Activated B cell treated with CpG ODN at 0.5 μM for 24 hours (primary cell): Measurements from ENCODE around the gene APOL4. TPM values are rescaled to one million over a fixed set of nuclear protein-coding genes. Genes with fewer than 3 reads are reported as not detected.
"Not testable (repeated sequence)": the region's sequence is repeated elsewhere in the genome, so short reads cannot be mapped to it uniquely, and the experiment has no call there.

ENCODE experiments used
- ATAC-seq: fragments of 200-7000 bp; cut with Tn5 transposase; one replicate; pipeline ENCODE4 v1.10.0; 2021; ENCODE audit warnings: low read depth, mild to moderate bottlenecking, moderate library complexity
- CTCF ChIA-PET: fragments of 350-600 bp; sonication (Branson Sonifier 250); formaldehyde crosslinking; loops from one replicate; lab custom pipeline; 2021; ENCODE audit warnings: antibody characterized with exemption; lab: Charles Lee
- POLR2A ChIA-PET: fragments of 350-600 bp; sonication (Branson Sonifier 250); formaldehyde crosslinking; loops from one replicate; lab custom pipeline; 2021; ENCODE audit warnings: antibody characterized with exemption; lab: Charles Lee
- DNase-seq: peaks from one replicate; pipeline ENCODE4 v3.0.0; 2022
- H3K27ac Mint-ChIP-seq: one replicate; pipeline ENCODE4 v1.8.0; 2020; ENCODE audit warnings: mixed read lengths
- H3K27me3 Mint-ChIP-seq: one replicate; pipeline ENCODE4 v1.8.0; 2021; ENCODE audit warnings: mixed read lengths
- H3K36me3 Mint-ChIP-seq: one replicate; pipeline ENCODE4 v1.8.0; 2021; ENCODE audit warnings: low read depth, mixed read lengths
- H3K4me1 Mint-ChIP-seq: one replicate; pipeline ENCODE4 v1.8.0; 2021; ENCODE audit warnings: mixed read lengths
- H3K4me3 Mint-ChIP-seq: one replicate; pipeline ENCODE4 v1.8.0; 2020; ENCODE audit warnings: mild to moderate bottlenecking, mixed read lengths
- H3K9me3 Mint-ChIP-seq: one replicate; pipeline ENCODE4 v1.8.0; 2020; ENCODE audit warnings: mixed read lengths
- intact Hi-C: fragments of 100-400 bp; cut with micrococcal nuclease; formaldehyde crosslinking; loops from one replicate; pipeline ENCODE4 v1.15.1; 2024
- total RNA-seq: library from RNA; stranded (reverse); gene quantifications from 2 replicates; pipeline ENCODE4 v1.2.3, GENCODE V29; 2022
- TF ChIP-seq, protein P1 (sequence below): fragments of 200-600 bp; IDR thresholded peaks from one replicate; pipeline ENCODE4 v1.8.0; 2022; ENCODE audit warnings: antibody characterized with exemption, mild to moderate bottlenecking

APOL4 gene
- total RNA-seq, 1 donor from 2014 or later = not detected

DNA sequence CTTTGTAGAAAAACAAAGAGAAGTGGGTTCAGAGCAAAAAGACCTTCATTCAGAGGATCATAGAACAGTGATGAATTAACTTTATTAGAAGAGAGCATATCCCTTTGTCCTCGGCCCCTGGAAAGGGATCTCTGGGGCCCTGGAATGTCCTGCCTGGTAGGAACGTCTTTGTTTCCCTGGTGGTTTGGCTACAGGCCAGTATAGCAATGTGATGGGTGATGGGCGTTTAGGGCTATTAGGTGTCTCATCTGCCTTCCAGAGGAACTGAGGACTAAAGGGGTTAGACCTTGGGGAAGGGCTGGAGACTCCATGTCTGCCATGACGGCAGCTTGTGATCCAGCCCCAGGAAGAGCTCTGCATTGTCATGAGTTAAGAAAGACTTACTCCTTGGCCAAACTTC lies 9.1 kb downstream of the APOL4 start:
- Mint-ChIP-seq H3K9me3 (no peaks in the 10 kb centered on the region), H3K4me3 (no peak overlapping the region), H3K27ac (no peak overlapping the region), H3K4me1 (peaks cover 6% of the 10 kb centered on the region), H3K27me3 (peaks cover 3% of the 10 kb centered on the region), H3K36me3 (no peaks in the 10 kb centered on the region)
- TF ChIP-seq, protein P1, sequence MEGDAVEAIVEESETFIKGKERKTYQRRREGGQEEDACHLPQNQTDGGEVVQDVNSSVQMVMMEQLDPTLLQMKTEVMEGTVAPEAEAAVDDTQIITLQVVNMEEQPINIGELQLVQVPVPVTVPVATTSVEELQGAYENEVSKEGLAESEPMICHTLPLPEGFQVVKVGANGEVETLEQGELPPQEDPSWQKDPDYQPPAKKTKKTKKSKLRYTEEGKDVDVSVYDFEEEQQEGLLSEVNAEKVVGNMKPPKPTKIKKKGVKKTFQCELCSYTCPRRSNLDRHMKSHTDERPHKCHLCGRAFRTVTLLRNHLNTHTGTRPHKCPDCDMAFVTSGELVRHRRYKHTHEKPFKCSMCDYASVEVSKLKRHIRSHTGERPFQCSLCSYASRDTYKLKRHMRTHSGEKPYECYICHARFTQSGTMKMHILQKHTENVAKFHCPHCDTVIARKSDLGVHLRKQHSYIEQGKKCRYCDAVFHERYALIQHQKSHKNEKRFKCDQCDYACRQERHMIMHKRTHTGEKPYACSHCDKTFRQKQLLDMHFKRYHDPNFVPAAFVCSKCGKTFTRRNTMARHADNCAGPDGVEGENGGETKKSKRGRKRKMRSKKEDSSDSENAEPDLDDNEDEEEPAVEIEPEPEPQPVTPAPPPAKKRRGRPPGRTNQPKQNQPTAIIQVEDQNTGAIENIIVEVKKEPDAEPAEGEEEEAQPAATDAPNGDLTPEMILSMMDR = no peak
- ATAC-seq (no peak), DNase-seq (no peak)
- intact Hi-C loops = no loop called here
- CTCF ChIA-PET = interaction anchor here (1.2 kb wide), 1 partner anchor 86 kb away, joined by 3 read pairs; no protein-coding TSS in a partner anchor
- POLR2A ChIA-PET = no interaction called here

DNA sequence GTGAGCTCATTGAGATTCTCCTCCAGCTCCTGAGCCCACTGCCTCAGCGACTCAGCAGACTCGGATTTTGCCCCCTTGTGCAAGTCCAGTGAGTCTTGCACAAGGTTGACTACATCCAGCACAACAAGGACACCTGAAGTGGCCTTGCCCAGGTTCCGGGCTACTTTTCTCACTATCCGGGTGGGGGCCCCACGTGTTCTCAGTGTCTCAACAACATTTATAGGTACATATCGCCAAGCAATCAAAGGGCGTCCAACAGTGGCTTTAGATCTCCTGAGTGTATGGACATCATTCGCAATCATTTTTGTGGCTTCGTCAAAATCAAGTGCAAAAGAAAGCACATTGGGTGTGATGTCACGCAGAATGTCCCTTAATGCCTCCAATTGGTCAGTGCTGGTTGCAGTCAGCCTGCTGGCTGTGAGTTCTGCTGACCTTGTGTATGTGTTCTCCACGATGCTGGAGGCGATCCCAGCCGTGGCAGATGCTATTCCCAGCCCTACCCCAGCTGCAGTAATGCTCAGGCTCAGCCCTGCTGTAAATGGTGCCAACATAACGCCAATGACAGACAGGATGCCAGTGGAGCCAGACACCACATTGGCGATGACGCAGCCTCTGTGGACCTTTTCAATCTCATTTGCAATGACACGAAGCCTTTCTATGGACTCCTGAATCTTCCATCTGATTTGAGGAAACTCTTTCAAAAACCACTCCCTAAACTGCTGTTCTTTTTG lies 10.3 kb downstream of the APOL4 start:
- no peak overlapping the region for H3K27ac Mint-ChIP-seq
- H3K4me1 Mint-ChIP-seq = no peaks in the 10 kb centered on the region
- peaks cover 3% of the 10 kb centered on the region for H3K27me3 Mint-ChIP-seq
- no peaks in the 10 kb centered on the region for H3K36me3 Mint-ChIP-seq
- no peaks in the 10 kb centered on the region for H3K9me3 Mint-ChIP-seq
- POLR2A ChIA-PET = no interaction called here
- TF ChIP-seq, protein P1 = no peak
- intact Hi-C loops = no loop called here
- CTCF ChIA-PET = no interaction called here
- no peak overlapping the region for H3K4me3 Mint-ChIP-seq
- no peak for DNase-seq
- no peak for ATAC-seq

DNA sequence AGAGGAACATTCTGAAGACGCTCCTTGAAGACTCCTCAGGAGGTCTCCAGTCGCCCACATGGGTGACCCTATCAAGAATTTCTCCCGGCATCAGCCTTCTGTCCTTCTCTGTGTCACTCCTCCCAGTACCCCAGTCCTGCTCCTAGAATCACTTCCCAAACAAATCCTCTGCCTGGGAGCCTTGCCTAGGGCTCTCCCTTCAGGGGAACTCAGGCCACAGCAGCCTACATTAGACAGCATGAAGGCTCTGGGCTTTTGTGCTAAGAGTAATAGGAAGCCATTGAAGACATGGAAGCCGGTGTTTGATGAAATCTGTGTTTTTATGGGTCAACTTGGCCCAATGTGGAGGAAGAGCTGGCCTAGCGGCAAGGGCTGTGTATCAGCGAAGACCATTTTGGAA lies 13.7 kb downstream of the APOL4 start:
- POLR2A ChIA-PET, H3K27me3 Mint-ChIP-seq, H3K9me3 Mint-ChIP-seq, H3K36me3 Mint-ChIP-seq, H3K27ac Mint-ChIP-seq, intact Hi-C loops, ATAC-seq, CTCF ChIA-PET, DNase-seq, H3K4me3 Mint-ChIP-seq, H3K4me1 Mint-ChIP-seq: not testable (repeated sequence)

DNA sequence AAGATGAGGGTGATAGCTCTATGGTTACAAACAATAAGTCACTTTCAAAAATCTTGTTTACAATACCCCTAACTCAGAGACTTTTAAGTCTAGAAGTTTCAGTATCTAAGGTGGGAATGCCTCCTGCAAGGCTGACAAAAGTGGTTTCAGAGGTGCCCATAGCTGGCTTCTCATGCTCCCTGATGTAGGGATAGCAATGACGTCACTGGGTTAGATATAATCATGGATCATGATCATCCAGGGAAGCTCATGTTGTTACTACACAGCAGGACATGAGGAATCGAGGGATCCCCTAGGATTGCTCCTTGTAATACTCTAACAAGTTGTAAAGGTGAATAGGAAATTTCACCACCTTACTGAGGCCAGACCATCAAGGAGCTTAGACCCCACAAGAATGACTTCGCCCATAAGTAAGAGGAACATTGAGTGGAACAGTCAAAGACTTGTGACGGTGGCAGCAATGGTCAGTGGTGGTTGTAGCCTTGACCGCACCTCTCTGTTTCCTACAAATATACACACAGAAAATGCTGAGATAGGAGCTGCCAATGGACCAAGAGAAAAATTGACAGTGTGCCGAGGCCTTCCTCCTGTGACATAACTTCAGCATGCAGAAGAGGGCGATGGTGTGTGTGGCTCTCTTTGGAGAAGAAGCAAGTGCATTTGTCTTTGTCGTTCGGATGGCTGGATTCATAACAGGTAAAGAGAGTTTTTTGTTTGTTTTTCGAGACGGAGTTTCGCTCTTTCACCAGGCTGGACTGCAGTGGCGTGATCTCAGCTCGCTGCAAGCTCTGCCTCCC lies 15.6 kb downstream of the APOL4 start:
- CTCF ChIA-PET = interaction anchor here (1.1 to 1.6 kb wide), 2 partner anchors 9 to 10 kb away, joined by 3 to 5 read pairs; no protein-coding TSS in a partner anchor
- Mint-ChIP-seq H3K4me3 (no peak overlapping the region), H3K27ac (no peak overlapping the region), H3K9me3 (no peaks in the 10 kb centered on the region), H3K36me3 (no peaks in the 10 kb centered on the region), H3K27me3 (peaks cover 3% of the 10 kb centered on the region), H3K4me1 (no peaks in the 10 kb centered on the region)
- POLR2A ChIA-PET = no interaction called here
- TF ChIP-seq, protein P1 = no peak
- intact Hi-C loops = no loop called here
- DNase-seq (no peak), ATAC-seq (no peak)

DNA sequence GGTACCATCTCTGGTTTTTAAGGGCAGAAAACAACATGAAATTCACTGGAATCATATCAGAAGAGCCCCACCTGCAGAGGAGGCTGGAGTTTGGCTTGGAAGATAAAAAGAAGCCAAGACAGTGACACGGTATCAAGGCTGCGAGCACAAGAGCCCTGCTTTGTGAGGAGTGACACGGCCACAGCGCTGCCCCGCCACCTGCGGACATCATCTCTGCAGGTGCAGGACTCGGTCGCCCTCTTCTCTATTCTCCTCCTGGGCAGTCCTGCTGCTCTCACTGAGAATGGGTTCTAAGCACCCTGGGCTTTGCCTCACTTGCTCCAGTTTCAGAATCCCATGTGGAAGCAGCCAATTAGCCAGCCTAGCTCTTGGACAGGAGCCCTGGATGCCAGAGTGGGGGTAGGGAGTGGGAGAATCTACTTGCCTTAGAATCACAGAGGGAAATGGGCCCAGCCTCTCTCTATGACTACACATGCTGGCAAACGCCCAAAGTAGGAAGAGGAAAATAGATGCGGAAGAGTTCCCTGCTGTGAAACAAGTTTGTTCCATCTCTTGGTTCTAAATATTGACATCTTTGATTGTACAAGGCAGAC lies 17.1 kb downstream of the APOL4 start:
- POLR2A ChIA-PET = no interaction called here
- DNase-seq = no peak
- no peak overlapping the region for H3K27ac Mint-ChIP-seq
- intact Hi-C loops = no loop called here
- no peak overlapping the region for H3K4me3 Mint-ChIP-seq
- no peak for ATAC-seq
- H3K27me3 Mint-ChIP-seq = peaks cover 1% of the 10 kb centered on the region
- TF ChIP-seq, protein P1 = no peak
- CTCF ChIA-PET = no interaction called here
- no peaks in the 10 kb centered on the region for H3K36me3 Mint-ChIP-seq
- H3K9me3 Mint-ChIP-seq = no peaks in the 10 kb centered on the region
- H3K4me1 Mint-ChIP-seq = peaks cover 3% of the 10 kb centered on the region
